ENCODE measurements around the gene IL19.

Gene IL19, protein sequence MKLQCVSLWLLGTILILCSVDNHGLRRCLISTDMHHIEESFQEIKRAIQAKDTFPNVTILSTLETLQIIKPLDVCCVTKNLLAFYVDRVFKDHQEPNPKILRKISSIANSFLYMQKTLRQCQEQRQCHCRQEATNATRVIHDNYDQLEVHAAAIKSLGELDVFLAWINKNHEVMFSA

DNA sequence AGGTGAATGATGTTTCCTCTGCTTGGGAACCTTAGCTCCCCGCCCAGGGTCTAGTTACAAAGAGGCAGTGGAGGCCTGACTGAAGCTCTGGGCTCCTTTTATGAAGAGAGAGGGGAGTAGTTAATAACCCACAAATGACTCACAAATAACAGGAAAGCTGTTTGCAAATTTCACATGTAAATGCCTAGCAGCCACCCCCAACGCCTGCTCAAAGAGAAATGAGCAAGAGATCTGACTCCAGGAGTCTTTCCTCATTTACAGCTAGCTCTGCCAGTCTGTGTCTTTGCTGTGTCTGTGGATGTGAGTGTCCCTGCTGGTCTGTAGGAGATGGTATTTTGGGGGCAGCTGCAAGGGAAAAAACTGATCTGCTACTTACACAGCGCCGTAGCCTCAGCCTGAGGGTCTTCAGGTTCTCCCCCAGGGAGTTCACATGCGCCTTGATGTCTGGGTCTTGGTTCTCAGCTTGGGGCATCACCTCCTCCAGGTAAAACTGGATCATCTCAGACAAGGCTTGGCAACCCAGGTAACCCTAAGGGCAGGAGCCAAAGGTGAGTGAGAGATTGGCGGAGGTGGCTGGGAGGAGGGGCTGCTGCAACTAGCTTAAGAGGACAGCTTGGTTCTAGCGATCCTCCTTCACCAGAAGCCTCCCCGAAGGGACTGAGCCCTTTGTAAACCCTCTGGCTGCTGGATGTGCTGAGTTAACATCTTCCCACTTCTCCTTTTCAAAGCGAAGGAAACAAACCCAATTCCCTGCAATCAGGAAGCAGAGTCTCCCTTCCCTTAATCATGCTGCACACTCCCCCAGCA lies at the start of gene IL19:
IL19 (plus strand) TSS at position 243 of the 807 bp plus-strand sequence. CDS start 65,890 bp downstream, outside the sequence.
- DNase-seq, result no peak

DNA sequence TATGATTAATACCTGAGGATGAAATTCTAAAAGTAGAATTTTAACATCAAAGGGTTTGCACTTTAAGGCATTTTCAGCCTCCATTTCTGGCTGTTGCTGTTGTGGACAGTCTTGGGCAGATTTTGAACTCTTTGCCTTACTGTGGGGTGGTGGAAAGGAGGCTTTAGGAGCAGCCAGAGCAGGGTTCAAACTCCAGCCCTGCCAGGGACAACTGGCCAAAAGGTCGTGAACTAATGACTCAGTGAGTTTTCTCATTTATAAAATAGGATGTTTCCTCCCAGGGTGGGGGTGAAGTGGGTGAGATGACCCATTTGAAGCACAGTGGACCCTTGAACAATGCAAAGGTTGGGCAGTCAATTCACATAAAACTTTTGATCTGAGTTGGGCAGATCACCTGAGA lies 49.1 kb upstream of the IL19 start:
- DNase-seq, result no peak

DNA sequence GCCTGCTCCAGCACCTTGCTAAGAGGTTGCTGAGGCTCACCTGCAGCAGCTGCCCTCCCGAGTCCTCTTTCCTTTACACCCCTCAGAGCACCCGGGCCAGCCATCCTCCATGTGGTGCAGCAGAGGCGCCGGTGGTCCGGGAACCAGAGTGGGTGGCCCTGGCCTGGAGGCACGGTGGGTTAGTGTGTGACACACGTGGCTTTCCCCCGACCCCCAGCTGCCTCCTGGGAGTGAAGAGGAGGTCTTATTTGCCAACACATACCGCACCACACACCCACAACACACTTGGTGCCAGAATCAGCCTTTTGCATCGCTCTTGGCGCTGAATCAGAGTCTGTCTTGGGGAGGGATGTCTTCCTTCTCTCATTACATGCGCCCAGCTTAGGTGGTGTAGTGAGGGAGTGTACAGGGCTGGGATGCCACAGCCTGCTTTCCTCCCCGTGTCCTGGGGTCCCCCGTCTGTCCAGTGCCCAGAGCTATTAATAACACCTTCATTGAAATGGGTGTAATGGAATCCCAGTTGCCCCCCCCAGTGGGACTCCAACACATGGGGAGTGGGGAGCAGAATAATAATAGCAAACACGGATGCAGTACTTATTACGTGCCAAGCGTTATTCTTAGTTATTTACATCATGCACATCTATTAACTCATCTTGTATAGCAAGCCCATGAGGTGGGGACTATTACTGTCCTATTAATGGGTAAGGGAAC lies 47.7 kb upstream of the IL19 start:
- DNase-seq, result peak; percentile 18

DNA sequence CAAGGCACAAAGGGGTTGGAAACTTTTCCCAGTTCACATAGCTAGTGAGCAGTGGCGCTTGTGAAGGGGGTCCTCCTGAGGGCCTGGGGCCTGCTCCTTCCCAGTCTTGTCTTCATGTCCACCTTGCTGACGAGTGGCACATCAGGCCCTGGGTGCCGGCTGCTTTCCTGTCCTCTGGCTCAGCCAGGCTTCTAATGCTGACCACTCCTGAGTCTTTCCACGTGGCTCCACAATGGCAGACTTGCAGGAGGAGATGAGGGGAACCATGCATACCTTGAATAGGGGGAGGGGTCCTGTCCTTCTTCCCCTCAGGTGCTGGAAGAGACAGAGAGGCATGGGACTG lies 47.1 kb upstream of the IL19 start:
- no peak for DNase-seq

DNA sequence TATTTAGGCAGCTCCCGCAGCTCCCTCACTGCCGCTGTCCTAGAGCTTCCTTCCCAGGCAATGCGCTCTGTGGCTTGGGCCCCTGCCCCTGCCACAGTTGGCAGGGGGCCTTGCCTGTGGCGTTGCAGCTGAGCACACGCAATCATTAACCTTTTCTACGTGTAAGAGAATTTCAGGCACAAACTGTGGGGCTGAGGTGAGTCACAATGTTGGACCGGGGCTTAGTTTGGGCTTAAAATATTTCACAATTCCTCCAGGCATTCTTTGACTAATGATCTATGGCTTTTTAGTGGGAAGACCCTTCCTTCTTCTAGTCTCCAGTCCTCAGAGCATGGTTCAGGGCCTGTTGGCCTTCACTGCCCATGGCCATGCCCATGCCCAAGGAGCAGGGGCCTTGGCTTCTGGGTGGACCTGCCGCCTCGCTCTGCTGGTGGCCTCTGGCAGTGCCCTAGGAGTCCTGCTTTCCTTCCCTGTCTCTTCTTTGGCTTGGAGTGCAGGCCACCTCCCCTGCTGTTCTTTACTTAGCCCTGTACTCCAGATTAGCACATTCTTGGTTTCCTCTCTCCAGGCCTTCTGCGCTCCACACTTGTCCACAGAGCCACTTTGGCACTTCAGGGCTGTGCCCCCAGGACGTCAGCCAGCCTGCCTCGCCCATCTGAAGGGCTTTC lies 46.6 kb upstream of the IL19 start:
- no peak for DNase-seq

DNA sequence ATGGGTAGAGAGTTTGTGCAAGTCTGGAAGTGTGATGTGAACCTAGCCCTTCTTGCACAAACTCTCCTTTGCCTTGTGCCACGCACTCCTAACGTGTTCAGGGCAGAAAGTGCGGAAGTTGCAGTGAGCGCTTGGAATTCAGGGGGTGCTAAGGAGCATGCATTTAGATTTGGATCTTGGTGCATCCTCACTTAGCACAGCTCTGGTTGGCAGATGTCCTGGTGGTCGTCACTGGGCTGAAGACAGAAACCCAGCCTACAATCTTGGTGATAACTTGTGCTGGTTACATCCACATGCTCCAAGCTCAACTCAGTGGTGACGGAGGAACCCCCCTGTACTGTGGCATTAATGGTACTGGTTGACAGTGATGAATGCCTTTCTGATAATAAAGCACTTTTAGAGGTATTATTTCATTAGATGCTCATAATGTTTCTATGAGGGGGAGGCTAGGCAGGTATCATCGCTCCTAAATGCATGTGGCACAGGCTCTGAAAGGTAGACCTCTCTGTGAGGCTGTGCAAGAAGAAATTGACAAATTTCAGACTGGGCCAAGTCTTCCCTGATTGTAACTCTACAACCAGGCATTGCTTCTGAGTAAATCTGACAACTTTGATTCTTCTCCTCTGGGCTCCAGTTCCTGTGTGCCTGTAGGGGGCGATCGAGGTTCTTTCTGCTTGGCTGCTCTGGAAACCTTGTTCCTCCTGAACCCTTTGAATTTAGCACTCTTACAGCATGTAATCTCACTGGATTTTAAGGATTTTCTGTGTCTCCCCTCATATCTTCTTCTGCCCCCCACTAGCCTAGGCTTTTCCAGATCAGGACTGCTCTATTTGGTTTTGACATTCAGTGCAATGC lies 45.2 kb upstream of the IL19 start:
- DNase-seq, result peak; percentile 58

DNA sequence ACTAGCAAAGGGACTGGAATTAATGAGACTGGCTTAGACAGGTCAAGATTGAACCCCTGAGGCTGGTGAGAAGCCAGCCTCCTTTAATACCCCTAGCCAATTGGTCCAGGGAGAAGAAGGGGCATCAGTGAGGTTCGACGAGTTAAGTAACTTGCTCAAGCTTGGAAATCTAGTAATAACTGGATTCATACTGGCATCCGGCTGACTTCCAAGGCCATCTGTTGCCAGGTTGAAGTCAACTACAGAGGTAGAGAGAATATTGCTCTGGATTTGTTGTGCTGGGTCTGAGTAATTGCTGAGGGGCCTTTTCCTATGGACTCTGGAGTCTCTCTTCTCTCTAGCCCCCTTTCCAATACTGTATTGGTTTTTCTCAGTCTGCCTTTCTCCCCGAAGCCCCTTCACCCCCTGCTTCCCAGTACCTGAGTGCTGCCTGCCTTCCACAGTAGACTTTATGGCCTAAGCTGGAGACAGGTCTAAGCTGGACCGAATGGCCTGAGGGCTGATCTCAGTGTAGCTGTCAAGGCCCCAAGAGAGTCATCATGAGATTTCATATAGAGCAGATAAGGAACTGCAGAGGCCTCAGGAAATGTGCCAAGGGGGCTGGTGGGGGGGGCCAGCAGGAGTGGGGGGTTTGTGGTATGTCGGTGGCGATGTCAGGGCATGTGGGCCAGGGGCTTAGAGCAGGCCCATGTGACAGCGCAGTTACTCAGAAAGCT lies 42.4 kb upstream of the IL19 start:
- DNase-seq, result no peak

DNA sequence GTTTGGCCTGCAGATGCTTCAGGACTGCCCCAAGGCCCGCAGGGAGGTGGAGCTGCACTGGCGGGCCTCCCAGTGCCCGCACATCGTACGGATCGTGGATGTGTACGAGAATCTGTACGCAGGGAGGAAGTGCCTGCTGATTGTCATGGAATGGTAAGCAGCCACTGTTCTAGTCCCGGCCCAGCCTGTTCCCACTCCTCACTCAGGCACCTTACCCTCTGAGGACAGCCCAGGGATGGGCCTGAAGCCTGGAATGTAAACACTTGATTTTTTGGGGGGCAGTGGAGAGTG lies 41.9 kb upstream of the IL19 start:
- no peak for DNase-seq

DNA sequence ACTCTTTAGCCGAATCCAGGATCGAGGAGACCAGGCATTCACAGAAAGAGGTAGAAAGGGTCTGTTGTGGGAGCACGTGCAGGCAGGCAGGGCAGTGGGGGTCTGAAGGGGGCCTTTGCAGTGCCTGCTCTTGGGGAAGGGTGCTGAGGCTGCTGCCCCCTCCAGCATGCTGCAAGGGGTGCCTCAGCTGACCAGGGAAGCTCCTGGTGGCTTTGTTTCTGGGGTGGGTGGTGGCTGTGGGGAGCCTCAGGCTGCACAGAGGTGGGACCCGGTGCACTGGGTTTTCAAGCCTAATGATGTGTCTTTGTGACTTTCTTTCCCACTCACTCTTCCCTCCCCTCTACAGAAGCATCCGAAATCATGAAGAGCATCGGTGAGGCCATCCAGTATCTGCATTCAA lies 41.5 kb upstream of the IL19 start:
- DNase-seq, result no peak

DNA sequence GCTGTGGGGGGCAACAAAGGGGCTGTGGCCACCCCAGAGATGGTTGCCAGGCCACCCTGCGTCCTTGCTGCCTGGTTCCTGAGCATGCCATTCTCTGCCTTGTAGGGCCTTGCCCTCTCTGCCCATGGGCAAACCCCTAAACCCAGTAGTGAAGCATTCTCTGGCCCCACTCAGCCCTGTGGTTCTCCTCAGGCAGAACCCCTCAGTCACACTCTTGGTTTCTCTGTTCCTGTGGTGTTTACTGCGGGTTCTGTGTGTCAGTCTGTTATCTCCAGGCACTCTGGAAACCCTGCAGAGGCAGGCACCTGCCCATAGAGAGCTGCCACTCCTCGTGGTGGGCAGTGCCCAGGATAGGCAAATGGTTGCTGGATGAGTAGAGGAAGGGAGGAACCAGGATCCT lies 41.1 kb upstream of the IL19 start:
- no peak for DNase-seq

DNA sequence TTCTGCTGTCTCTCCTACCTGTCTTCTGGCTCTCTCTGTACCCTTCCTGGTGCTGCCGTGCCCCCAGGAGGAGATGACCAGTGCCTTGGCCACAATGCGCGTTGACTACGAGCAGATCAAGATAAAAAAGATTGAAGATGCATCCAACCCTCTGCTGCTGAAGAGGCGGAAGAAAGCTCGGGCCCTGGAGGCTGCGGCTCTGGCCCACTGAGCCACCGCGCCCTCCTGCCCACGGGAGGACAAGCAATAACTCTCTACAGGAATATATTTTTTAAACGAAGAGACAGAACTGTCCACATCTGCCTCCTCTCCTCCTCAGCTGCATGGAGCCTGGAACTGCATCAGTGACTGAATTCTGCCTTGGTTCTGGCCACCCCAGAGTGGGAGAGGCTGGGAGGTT lies 38.1 kb upstream of the IL19 start:
- no peak for DNase-seq

DNA sequence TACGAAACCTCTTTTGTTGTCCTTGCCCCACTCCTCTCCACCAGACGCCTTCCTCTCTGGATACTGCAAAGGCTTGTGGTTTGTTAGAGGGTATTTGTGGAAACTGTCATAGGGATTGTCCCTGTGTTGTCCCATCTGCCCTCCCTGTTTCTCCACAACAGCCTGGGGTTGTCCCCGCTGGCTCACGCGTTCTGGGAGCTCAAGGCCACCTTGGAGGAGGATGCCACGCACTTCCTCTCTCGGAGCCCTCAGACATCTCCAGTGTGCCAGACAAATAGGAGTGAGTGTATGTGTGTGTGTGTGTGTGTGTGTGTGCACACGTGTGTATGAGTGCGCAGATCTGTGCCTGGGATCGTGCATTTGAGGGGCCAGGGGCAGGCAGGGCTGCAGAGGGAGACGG lies 37.6 kb upstream of the IL19 start:
- DNase-seq, result no peak

DNA sequence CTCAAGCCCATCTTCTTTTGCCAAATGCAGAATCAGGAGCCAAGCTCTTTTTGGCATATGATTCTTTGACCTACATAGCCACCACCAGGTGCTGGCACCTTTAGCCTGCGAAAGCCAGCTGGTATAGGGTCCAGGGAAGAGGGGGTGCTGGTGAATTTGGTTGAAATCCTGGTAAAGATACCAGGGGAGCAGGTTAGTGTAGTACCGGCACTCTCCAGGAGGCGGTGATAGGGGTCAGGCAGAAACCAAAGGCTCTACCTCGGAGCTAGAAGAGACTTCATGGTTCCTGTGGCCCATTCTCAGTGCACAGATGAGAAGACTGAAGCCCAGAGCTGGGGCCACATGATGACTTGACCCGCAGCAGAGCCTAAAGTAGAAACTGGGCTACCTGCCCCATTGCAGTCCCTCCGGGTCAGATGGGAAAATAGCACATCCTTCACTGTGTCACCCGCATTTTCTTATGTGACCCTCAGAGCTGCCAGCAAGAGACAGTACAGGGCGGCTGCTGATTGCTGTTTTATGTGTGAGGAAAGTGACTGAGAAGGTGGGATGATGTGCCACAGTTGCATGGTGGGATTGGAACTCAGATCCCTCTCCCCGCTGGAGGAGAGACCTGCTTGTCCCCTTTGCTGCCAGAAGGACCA lies 36.0 kb upstream of the IL19 start:
- DNase-seq, result peak; percentile 84

DNA sequence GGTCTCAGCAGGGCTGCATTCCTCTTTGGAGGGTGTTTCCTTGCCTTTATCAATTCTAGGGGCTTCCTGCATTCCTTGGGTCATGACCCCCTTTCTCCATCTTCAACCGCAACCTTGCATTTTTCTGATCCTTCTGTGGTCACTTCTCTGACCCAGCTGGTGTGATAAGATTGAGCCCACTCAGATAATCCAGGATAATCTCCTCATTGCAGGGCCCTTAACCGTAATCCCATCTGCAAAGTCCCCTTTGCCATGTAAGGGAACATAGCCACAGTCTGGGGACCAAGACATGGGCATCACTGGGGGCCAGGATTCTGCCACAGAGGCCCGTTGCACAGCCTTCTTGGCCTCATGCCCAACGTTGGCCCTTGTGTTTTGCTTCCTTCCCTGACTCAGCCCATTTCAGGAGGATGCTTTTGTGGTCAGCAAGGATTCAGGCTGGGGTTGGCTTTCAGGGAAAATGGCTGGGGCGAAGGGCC lies 35.0 kb upstream of the IL19 start:
- DNase-seq, result no peak

DNA sequence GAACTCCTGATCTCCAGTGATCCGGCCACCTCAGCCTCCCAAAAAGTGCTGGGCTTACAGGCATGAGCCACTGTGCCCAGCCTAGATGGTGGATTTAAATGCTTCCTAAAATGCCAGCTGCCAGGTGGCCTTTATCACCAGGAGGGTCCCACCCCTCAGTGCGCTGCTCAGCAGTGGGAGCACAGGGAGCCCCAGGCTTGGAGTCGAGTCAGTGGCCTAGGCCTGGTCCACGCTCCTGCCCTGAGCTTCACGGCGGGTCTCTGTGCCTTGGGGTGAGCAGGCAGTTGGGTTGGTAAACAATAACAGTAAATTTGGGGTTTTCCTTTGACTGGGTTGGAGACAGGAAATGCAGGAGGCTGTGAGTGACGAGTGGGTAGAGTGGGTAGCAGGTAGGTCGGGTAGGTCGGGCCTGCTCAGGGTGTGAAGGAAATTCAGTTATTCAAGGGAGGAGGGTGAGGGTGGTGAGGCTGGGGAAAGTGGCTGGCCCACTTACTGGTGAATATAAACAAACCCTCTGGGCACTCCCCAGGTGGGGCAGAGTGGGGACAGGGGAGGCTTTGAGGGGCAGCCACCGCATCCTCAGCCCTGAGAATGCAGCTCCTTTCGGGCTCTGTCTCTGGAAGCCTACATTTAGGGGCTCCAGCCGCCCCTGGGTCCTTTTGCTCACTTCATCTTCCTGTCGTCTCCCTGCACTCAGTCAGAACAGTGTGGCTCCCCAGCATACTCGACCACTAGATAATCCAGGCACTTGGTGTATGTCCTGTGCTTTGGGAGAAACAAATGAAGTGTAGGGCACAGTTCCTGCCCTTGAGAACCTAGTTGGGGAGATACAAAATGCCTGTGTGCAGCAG lies 33.5 kb upstream of the IL19 start:
- DNase-seq, result peak; percentile 62

DNA sequence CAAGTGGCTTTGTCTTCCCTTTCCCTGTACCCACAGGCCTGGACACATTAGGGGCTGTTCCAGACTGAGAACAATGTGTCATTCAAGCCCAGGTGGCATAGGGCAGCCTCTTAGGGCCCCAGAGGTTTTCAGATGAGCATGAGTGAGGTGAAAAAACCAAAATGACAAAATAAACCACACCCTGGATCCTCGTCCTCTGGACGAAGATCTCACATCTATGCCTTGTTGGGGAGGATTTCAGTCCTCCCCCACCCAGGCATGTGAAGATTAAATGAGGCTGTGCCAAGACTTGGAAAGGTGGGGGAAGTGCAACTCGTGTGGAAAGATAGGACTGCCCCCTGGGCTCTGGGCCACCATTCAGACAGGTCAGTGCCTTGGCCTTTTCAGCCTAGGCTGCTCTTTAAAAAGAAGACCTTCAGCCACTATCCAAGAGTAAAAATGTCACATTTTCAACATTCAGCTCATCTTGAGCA lies 32.8 kb upstream of the IL19 start:
- DNase-seq, result no peak

DNA sequence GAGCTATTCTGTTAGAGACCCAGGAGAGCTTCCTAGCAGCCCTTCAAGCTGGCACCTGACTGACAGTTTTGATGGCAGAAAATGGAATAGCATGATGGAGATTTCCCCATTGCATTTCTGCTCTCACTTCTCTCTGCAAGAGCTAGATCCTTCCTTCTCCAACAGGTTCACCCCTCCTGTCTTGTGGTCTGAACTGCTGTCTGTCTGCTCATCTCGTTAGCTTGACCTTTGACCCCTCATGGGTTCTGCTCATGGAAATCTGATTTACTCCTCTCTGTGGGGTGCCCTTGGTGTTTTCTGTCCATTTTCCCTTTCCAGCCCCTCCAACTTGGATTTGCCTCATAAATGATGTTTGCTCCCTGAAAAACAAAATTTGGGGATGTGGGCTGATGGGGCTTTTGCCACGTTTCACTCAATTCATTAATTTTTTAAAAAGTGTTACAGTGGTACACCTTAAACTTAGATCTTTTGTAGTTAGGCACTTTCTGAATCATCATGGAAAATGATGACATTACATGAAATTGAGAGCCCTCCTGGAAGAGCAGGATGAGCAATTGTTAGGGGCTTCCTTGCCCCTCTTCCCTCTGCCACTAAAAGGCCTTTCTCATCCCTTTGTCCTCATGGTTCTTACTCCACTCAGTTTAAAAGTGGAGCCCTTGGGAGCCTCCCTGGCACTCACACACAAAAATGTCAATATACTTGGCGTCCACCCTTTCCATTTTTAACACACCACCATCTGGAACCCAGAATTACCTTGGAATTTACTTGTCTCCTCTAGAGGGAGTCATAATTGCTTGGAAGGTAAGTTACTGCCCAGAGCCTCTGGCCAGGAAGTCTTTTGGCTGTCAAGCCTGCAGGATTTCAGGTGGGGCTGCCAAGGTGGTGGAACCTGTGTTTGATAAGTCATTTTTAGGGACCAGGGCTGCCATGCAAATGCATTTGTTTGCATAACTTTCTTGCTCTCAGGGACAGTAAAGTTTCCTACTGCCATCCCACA lies 31.9 kb upstream of the IL19 start:
- no peak for DNase-seq

DNA sequence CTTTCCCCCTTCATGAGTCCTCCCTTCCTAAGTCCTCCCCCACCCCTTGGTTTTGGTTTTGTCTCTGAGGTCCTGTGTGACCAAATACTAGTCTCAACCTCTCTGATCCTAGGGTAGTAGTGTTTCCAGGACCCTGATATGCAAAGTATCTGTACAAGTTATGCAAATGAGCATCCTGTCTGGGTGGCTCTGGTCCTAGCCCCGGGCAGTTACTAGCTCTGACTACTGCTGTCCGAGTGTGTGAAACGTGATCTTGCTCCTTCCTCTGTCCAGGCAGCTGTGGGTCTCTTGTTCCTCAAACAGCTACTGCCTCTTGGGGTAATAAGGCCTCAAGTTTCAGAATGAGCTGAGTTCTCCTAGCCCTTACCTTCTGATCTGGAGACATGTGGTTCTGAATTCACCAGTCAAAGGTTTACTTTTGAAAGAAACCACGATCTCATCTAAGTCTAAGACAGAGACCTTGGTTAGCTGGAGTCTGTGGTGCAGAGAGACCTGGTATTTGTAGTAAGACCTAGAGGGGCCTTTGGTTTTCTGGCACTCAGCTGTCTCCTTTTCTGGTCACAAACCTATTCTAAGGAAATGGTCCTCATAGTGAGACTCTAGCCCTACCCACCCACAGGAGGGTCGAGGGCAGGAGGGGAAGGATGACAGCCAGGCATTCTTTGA lies 31.0 kb upstream of the IL19 start:
- no peak for DNase-seq
